Measurements from ENCODE around the gene IPO13.

DNA sequence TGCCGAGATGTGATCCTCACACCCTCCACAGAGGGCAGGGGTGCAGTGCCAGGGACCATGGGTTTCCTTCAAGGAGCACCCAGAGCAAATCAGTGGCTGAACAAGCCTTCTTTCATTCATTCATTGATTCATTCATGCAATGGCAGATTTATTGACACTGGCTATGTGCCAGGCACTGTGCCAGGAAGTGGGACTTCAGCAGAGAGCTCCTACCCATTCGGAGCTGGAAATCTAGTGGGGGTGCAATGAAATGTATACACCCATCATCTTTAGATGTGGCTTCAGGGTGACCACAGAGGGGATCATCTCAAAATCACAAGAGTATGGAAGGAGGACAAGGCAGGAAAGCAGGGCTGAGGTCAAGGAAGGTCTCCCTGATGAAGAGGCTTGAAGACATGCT is 65.7 kb downstream of the IPO13 start:
- TF ChIP-seq, protein P1, sequence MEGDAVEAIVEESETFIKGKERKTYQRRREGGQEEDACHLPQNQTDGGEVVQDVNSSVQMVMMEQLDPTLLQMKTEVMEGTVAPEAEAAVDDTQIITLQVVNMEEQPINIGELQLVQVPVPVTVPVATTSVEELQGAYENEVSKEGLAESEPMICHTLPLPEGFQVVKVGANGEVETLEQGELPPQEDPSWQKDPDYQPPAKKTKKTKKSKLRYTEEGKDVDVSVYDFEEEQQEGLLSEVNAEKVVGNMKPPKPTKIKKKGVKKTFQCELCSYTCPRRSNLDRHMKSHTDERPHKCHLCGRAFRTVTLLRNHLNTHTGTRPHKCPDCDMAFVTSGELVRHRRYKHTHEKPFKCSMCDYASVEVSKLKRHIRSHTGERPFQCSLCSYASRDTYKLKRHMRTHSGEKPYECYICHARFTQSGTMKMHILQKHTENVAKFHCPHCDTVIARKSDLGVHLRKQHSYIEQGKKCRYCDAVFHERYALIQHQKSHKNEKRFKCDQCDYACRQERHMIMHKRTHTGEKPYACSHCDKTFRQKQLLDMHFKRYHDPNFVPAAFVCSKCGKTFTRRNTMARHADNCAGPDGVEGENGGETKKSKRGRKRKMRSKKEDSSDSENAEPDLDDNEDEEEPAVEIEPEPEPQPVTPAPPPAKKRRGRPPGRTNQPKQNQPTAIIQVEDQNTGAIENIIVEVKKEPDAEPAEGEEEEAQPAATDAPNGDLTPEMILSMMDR (conservative IDR thresholded peaks at IDR 0.05; ENCODE audit: low read length), result no peak
- no peak for TF ChIP-seq EZH2phosphoT487 (IDR thresholded peaks at IDR 0.05; ENCODE audit: borderline replicate concordance)
